ENCODE measurements around the gene GYG2. TPM values are rescaled to one million over a fixed set of nuclear protein-coding genes. Genes with fewer than 3 reads are reported as not detected.

The GYG2 gene
- total and polyA plus RNA-seq, 5 donors from 2014 or later, result not detected

DNA sequence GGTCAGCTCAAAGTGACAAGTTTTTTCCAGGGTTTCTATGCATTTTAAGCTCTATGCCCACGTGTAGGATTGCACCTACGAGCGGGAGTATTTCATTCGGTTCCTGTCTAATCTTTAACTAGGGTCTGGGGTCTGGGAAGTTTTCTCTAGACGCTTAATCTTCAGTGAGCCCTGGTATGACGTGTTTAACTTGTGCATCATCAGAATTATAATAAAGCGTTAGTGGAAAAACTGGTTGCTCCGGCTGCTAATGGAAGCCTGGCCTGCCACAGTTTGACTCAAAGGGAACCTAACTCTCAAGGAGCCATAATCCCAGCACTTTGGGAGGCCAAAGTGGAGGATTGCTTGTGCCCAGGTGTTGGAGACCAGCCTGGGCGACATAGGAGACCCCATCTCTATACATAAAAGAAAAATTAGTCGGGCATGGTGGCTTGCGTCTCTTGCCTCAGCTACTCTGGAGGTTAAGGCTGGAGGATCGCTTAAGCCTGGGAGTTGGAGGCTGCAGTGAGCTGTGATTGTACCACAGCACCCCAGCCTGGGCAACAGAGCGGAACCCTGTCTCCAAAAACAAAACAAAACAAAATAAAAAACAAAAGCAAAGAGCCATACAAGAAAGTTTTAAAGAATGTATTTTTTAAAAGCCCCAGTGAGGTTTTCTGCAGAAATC lies 70.2 kb downstream of the GYG2 start:
- ATAC-seq (ENCODE audit: low read depth in 2 of 2), result no peak
- Mint-ChIP-seq H3K27me3 (peaks cover 5% of the 10 kb centered on the region), H3K27ac (no peak overlapping the region), H3K4me1 (peaks cover 0 to 6% (median 0%) of the 10 kb centered on the region in 4 donors), H3K9me3 (peaks cover 0 to 10% (median 0%) of the 10 kb centered on the region in 7 donors), H3K36me3 (no peaks in the 10 kb centered on the region), H3K4me3 (peak overlapping the region in 1 of 4 donors; percentile 32)
- no peak overlapping the region for H3K4me3 ChIP-seq (ENCODE audit: low read depth, low read length)
- DNase-seq, result no peak
- H3K27ac ChIP-seq (ENCODE audit: insufficient read depth, low read length, poor library complexity, severe bottlenecking), result no peak overlapping the region
- no peaks in the 10 kb centered on the region for H3K27me3 ChIP-seq (ENCODE audit: control insufficient read depth, insufficient read depth, low read length)
- no peaks in the 10 kb centered on the region for H3K4me1 ChIP-seq (ENCODE audit: control insufficient read depth, insufficient read depth, low read length, poor library complexity, severe bottlenecking)
- peaks cover 0 to 6% of the 10 kb centered on the region in 2 experiments for H3K9me3 ChIP-seq (ENCODE audit: control insufficient read depth in 2 of 2, low read length in 2 of 2)
- no peaks in the 10 kb centered on the region for H3K36me3 ChIP-seq (ENCODE audit: control insufficient read depth, insufficient read depth, low read length)

DNA sequence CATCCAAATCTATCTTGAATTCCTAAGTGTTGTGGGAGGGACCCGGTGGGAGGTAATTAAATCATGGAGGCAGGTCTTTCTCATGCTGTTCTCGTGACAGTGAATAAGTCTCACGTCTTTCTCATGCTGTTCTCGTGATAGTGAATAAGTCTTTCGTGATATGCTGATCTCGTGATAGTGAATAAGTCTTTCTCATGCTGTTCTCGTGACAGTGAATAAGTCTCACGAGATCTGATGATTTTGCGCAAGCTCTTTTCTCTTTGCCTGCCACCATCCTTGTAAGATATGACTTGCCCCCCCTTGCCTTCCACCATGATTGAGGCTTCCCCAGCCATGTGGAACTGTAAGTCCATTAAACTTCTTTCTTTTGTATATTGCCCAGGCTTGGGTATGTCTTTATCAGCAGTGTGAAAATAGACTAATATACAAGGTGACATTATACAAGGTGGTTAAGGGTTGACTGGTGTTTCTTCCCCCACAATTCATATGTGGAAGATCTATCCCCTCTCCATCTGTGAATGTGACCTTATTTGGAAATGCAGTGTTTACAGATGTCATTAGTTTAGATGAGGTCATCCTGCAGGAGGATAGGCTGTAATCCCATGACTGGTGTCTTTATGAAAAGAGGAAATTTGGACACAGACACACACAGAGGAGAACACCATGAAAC lies 72.8 kb downstream of the GYG2 start:
- H3K27me3 Mint-ChIP-seq, result peaks cover 5% of the 10 kb centered on the region
- H3K9me3 Mint-ChIP-seq, result peaks cover 0 to 20% (median 3%) of the 10 kb centered on the region in 7 donors
- H3K4me3 Mint-ChIP-seq, result no peak overlapping the region
- no peaks in the 10 kb centered on the region for H3K36me3 Mint-ChIP-seq
- no peak overlapping the region for H3K27ac ChIP-seq (ENCODE audit: insufficient read depth, low read length, poor library complexity, severe bottlenecking)
- H3K4me1 ChIP-seq (ENCODE audit: control insufficient read depth, insufficient read depth, low read length, poor library complexity, severe bottlenecking), result no peaks in the 10 kb centered on the region
- no peak for ATAC-seq (ENCODE audit: low read depth in 2 of 2)
- no peaks in the 10 kb centered on the region for H3K27me3 ChIP-seq (ENCODE audit: control insufficient read depth, insufficient read depth, low read length)
- H3K36me3 ChIP-seq (ENCODE audit: control insufficient read depth, insufficient read depth, low read length), result no peaks in the 10 kb centered on the region
- no peak overlapping the region for H3K27ac Mint-ChIP-seq
- peaks cover 0 to 6% (median 0%) of the 10 kb centered on the region in 4 donors for H3K4me1 Mint-ChIP-seq
- H3K9me3 ChIP-seq (ENCODE audit: control insufficient read depth in 2 of 2, low read length in 2 of 2), result peaks cover 2 to 6% of the 10 kb centered on the region in 2 experiments
- no peak for DNase-seq
- no peak overlapping the region for H3K4me3 ChIP-seq (ENCODE audit: low read depth, low read length)

DNA sequence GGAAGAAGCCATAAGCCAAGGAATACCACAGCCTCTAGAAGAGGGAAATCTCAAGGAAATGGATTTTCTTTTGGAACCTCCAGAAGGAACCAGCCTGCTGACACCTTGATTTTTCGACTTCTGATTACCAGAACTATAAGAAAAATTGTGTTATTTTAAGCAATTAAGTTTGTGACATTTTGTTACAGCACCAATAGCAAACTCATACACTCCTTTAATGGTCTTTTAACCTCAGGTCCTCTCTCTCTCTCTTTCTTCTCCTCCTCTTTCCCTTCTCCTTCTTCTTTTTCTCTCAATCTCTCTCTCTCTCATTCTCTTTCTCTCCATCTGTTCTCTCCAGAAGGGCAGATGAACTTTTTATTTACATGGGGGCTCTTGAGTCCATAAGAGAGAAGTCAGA lies 74.1 kb downstream of the GYG2 start:
- Mint-ChIP-seq H3K36me3 (no peaks in the 10 kb centered on the region), H3K9me3 (peaks cover 0 to 20% (median 3%) of the 10 kb centered on the region in 7 donors), H3K27ac (no peak overlapping the region), H3K27me3 (peaks cover 5% of the 10 kb centered on the region), H3K4me3 (no peak overlapping the region), H3K4me1 (peaks cover 0 to 6% (median 0%) of the 10 kb centered on the region in 4 donors)
- no peaks in the 10 kb centered on the region for H3K4me1 ChIP-seq (ENCODE audit: control insufficient read depth, insufficient read depth, low read length, poor library complexity, severe bottlenecking)
- H3K27me3 ChIP-seq (ENCODE audit: control insufficient read depth, insufficient read depth, low read length), result no peaks in the 10 kb centered on the region
- H3K9me3 ChIP-seq (ENCODE audit: control insufficient read depth in 2 of 2, low read length in 2 of 2), result peaks cover 2 to 6% of the 10 kb centered on the region in 2 experiments
- H3K4me3 ChIP-seq (ENCODE audit: low read depth, low read length), result no peak overlapping the region
- DNase-seq (no peak), ATAC-seq (ENCODE audit: low read depth in 2 of 2) (no peak)
- H3K27ac ChIP-seq (ENCODE audit: insufficient read depth, low read length, poor library complexity, severe bottlenecking), result no peak overlapping the region
- H3K36me3 ChIP-seq (ENCODE audit: control insufficient read depth, insufficient read depth, low read length), result no peaks in the 10 kb centered on the region

- H3K36me3 ChIP-seq (ENCODE audit: control insufficient read depth, insufficient read depth, low read length), result no peaks in the 10 kb centered on the region
- H3K4me1 ChIP-seq (ENCODE audit: control insufficient read depth, insufficient read depth, low read length, poor library complexity, severe bottlenecking), result no peaks in the 10 kb centered on the region
- peaks cover 5% of the 10 kb centered on the region for H3K27me3 Mint-ChIP-seq
- DNase-seq, result no peak
- peaks cover 2 to 6% of the 10 kb centered on the region in 2 experiments for H3K9me3 ChIP-seq (ENCODE audit: control insufficient read depth in 2 of 2, low read length in 2 of 2)
- peaks cover 0 to 3% (median 0%) of the 10 kb centered on the region in 4 donors for H3K4me1 Mint-ChIP-seq
- no peak overlapping the region for H3K4me3 ChIP-seq (ENCODE audit: low read depth, low read length)
- H3K9me3 Mint-ChIP-seq, result peaks cover 0 to 20% (median 5%) of the 10 kb centered on the region in 7 donors
- no peak overlapping the region for H3K27ac ChIP-seq (ENCODE audit: insufficient read depth, low read length, poor library complexity, severe bottlenecking)
- H3K36me3 Mint-ChIP-seq, result no peaks in the 10 kb centered on the region
- H3K27me3 ChIP-seq (ENCODE audit: control insufficient read depth, insufficient read depth, low read length), result no peaks in the 10 kb centered on the region
- no peak for ATAC-seq (ENCODE audit: low read depth in 2 of 2)
- no peak overlapping the region for H3K27ac Mint-ChIP-seq
- no peak overlapping the region for H3K4me3 Mint-ChIP-seq
These were observed 74.6 kb downstream of the GYG2 start for GRCh38 chrX:2903366-2903765.

DNA sequence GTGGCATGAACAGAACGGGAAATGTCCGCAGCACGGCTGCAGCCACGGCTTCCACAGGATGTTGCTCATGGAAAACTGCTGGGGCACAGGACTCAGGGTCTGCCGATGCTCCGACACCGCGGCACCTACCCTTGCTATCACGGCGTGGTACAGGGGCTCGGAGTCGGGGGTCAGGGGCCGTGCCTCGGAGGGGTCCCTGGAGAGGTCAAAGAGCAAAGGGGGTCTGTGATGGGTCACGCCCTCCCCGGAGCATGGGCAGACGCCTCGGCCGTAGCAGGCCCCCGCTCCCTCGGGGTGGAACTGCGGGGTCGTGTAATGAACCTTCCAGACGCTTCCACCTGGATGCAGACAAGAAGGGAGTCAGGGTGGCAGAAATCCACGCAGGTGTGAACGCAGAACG lies 78.6 kb downstream of the GYG2 start:
- no peak overlapping the region for H3K27ac Mint-ChIP-seq
- no peak for ATAC-seq (ENCODE audit: low read depth in 2 of 2)
- Histone ChIP-seq H3K27me3 (ENCODE audit: control insufficient read depth, insufficient read depth, low read length) (no peaks in the 10 kb centered on the region), H3K4me1 (ENCODE audit: control insufficient read depth, insufficient read depth, low read length, poor library complexity, severe bottlenecking) (no peaks in the 10 kb centered on the region), H3K36me3 (ENCODE audit: control insufficient read depth, insufficient read depth, low read length) (no peaks in the 10 kb centered on the region), H3K9me3 (ENCODE audit: control insufficient read depth in 2 of 2, low read length in 2 of 2) (peaks cover 2 to 6% of the 10 kb centered on the region in 2 experiments), H3K27ac (ENCODE audit: insufficient read depth, low read length, poor library complexity, severe bottlenecking) (no peak overlapping the region), H3K4me3 (ENCODE audit: low read depth, low read length) (no peak overlapping the region)
- peaks cover 0 to 22% (median 5%) of the 10 kb centered on the region in 7 donors for H3K9me3 Mint-ChIP-seq
- DNase-seq, result no peak
- no peaks in the 10 kb centered on the region for H3K4me1 Mint-ChIP-seq
- H3K4me3 Mint-ChIP-seq, result no peak overlapping the region
- peaks cover 5% of the 10 kb centered on the region for H3K27me3 Mint-ChIP-seq
- no peaks in the 10 kb centered on the region for H3K36me3 Mint-ChIP-seq

DNA sequence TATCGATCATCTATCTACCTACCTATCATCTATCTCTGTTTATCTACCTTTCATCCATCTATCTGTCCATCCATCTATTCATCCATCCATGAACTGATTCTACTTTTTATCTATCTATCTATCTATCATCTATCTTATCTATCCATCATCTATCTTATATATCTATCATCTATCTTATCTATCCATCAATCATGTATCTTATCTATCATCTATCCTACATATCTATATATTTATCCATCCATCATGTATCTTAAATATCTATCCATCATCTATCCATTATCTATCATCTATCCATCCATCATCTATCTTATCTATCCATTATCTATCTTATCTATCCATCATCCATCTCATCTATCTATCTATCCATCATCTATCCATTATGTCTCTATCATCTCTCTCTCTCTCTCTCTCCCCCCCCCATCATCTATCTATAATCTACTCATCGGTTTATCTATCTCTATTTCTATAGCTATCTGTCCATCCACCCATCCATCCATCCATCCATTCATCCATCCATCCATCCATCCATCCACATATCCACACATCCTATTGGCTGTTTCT lies 79.5 kb downstream of the GYG2 start:
- Histone ChIP-seq H3K9me3 (ENCODE audit: control insufficient read depth in 2 of 2, low read length in 2 of 2) (peaks cover 2% of the 10 kb centered on the region in 2 experiments), H3K27me3 (ENCODE audit: control insufficient read depth, insufficient read depth, low read length) (no peaks in the 10 kb centered on the region), H3K27ac (ENCODE audit: insufficient read depth, low read length, poor library complexity, severe bottlenecking) (no peak overlapping the region), H3K4me3 (ENCODE audit: low read depth, low read length) (no peak overlapping the region), H3K4me1 (ENCODE audit: control insufficient read depth, insufficient read depth, low read length, poor library complexity, severe bottlenecking) (no peaks in the 10 kb centered on the region), H3K36me3 (ENCODE audit: control insufficient read depth, insufficient read depth, low read length) (no peaks in the 10 kb centered on the region)
- Mint-ChIP-seq H3K27me3 (no peaks in the 10 kb centered on the region), H3K4me1 (no peaks in the 10 kb centered on the region), H3K36me3 (no peaks in the 10 kb centered on the region), H3K27ac (no peak overlapping the region), H3K9me3 (peaks cover 0 to 17% (median 5%) of the 10 kb centered on the region in 7 donors), H3K4me3 (no peak overlapping the region)
- ATAC-seq (ENCODE audit: low read depth in 2 of 2) (no peak), DNase-seq (no peak)

GRCh38 chrX:2910109-2910508 lies 81.4 kb downstream of the GYG2 start:
- H3K27ac ChIP-seq (ENCODE audit: insufficient read depth, low read length, poor library complexity, severe bottlenecking), result no peak overlapping the region
- no peaks in the 10 kb centered on the region for H3K4me1 ChIP-seq (ENCODE audit: control insufficient read depth, insufficient read depth, low read length, poor library complexity, severe bottlenecking)
- ATAC-seq (ENCODE audit: low read depth in 2 of 2), result no peak
- no peak for DNase-seq
- no peaks in the 10 kb centered on the region for H3K27me3 ChIP-seq (ENCODE audit: control insufficient read depth, insufficient read depth, low read length)
- Mint-ChIP-seq H3K4me1 (no peaks in the 10 kb centered on the region), H3K36me3 (no peaks in the 10 kb centered on the region), H3K4me3 (no peak overlapping the region), H3K27me3 (no peaks in the 10 kb centered on the region), H3K27ac (no peak overlapping the region), H3K9me3 (peaks cover 0 to 7% (median 2%) of the 10 kb centered on the region in 7 donors)
- H3K9me3 ChIP-seq (ENCODE audit: control insufficient read depth in 2 of 2, low read length in 2 of 2), result no peaks in the 10 kb centered on the region
- H3K4me3 ChIP-seq (ENCODE audit: low read depth, low read length), result no peak overlapping the region
- no peaks in the 10 kb centered on the region for H3K36me3 ChIP-seq (ENCODE audit: control insufficient read depth, insufficient read depth, low read length)

All from CD4-positive, CD25-positive, alpha-beta regulatory T cell (primary cell).